Measurements from ENCODE around the gene CHD5.

- TF ChIP-seq POLR2A (IDR thresholded peaks at IDR 0.05; ENCODE audit: low read depth, low read length) (no peak), POLR2AphosphoS5 (IDR thresholded peaks at IDR 0.05; ENCODE audit: low read depth, low read length) (no peak), TAF1 (IDR thresholded peaks at IDR 0.05; ENCODE audit: low read depth, low read length) (no peak), SPI1 (IDR thresholded peaks at IDR 0.05; ENCODE audit: low read depth, low read length) (no peak), POU2F2 (IDR thresholded peaks at IDR 0.05; ENCODE audit: low read depth, low read length) (no peak), PAX5 (IDR thresholded peaks at IDR 0.05; ENCODE audit: insufficient read depth, low read length, severe bottlenecking) (no peak)
Observed at GRCh38 chr1:6131561-6131960, 48.6 kb downstream of the CHD5 start.

Data from GM12891 (cell line).